Measurements from ENCODE around the gene PTPRN2.

DNA sequence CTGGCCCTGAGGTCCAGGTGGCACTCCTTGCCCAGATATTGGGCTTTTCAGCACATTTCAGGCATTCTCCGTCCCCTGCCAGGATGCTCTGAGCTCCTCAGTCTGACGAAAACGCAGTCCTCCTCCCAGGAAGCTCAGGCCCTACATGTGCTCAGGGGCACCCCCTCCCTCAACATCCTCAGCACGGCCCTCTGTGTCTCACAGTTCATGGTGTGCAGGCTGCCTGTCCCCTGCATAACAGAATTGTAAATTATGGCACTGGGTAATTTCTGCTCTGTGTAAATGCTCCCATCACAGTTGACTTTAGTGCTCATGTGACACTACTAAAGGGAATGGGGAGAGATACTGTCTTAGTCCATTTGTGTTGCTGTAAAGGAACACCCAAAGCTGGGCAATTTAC is 687.1 kb downstream of the PTPRN2 start:
- TF ChIP-seq, protein P1, sequence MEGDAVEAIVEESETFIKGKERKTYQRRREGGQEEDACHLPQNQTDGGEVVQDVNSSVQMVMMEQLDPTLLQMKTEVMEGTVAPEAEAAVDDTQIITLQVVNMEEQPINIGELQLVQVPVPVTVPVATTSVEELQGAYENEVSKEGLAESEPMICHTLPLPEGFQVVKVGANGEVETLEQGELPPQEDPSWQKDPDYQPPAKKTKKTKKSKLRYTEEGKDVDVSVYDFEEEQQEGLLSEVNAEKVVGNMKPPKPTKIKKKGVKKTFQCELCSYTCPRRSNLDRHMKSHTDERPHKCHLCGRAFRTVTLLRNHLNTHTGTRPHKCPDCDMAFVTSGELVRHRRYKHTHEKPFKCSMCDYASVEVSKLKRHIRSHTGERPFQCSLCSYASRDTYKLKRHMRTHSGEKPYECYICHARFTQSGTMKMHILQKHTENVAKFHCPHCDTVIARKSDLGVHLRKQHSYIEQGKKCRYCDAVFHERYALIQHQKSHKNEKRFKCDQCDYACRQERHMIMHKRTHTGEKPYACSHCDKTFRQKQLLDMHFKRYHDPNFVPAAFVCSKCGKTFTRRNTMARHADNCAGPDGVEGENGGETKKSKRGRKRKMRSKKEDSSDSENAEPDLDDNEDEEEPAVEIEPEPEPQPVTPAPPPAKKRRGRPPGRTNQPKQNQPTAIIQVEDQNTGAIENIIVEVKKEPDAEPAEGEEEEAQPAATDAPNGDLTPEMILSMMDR (IDR thresholded peaks at IDR 0.05 in 2 of 3, conservative IDR thresholded peaks at IDR 0.05 in 1 of 3; ENCODE audit: insufficient read depth in 2 of 3, low read depth in 1 of 3, low read length in 3 of 3) = no peak
- TF ChIP-seq EHMT2 (IDR thresholded peaks at IDR 0.05) = no peak
- TF ChIP-seq ZFX (CRISPR knock-in tag; IDR thresholded peaks at IDR 0.05) = no peak
- TF ChIP-seq ZNF3 (CRISPR knock-in tag; IDR thresholded peaks at IDR 0.05) = no peak
- TF ChIP-seq POLR2A (conservative IDR thresholded peaks at IDR 0.05) = no peak
- no peak for TF ChIP-seq EZH2 (IDR thresholded peaks at IDR 0.05; ENCODE audit: borderline replicate concordance, low read depth, low read length)
- TF ChIP-seq SPI1 (IDR thresholded peaks at IDR 0.05; ENCODE audit: borderline replicate concordance, low read depth, low read length) = no peak
- no peak for TF ChIP-seq PTRF (tag; IDR thresholded peaks at IDR 0.05)
